ENCODE results near the gene CPB2. TPM values are rescaled to one million over a fixed set of nuclear protein-coding genes. Genes with fewer than 3 reads are reported as not detected.

The CPB2 gene
- total and polyA plus RNA-seq, 9 of the 15 experiments (the other 6 are each of a cell fraction or from before 2014, with no cell fraction given), result 0.03 to 0.16 (median 0.07) TPM; not detected in 6

GRCh38 chr13:46006688-46007452 is 98.0 kb downstream of the CPB2 start:
- H3K9ac ChIP-seq (ENCODE audit: insufficient read depth in 1 of 2, low read depth in 2 of 2, low read length in 2 of 2), result no peak overlapping the region
- no TSS peak for BruUV-seq (replicated peaks)
- FAIRE-seq (no peak), ATAC-seq (no peak), DNase-seq (ENCODE audit: extremely low read depth in 1 of 4, low spot score in 3 of 4) (no peak)
- TF ChIP-seq FOXM1 (IDR thresholded peaks at IDR 0.05; ENCODE audit: low read depth), result no peak
- TF ChIP-seq FOXM1 (CRISPR knock-in tag; IDR thresholded peaks at IDR 0.05; ENCODE audit: low read depth), result no peak
- TF ChIP-seq RBFOX2 (IDR thresholded peaks at IDR 0.05; ENCODE audit: low read depth, low read length), result no peak
- TF ChIP-seq ZNF668 (CRISPR knock-in tag; IDR thresholded peaks at IDR 0.05), result no peak
- no peak for TF ChIP-seq SIRT6 (IDR thresholded peaks at IDR 0.05; ENCODE audit: low read depth, low read length)
- TF ChIP-seq HINFP (tag; conservative IDR thresholded peaks at IDR 0.05; ENCODE audit: low read depth), result no peak
- no peak for TF ChIP-seq ZKSCAN8 (CRISPR knock-in tag; IDR thresholded peaks at IDR 0.05)
- no peak for TF ChIP-seq GABPA (tag; conservative IDR thresholded peaks at IDR 0.05; ENCODE audit: low read depth)
- no peak for TF ChIP-seq MCM5 (IDR thresholded peaks at IDR 0.05; ENCODE audit: low read depth)
- TF ChIP-seq XRCC3 (IDR thresholded peaks at IDR 0.05), result no peak
- no peak for TF ChIP-seq ZNF324 (CRISPR knock-in tag; IDR thresholded peaks at IDR 0.05)
- no peaks in the 10 kb centered on the region for H3K79me2 ChIP-seq (ENCODE audit: control insufficient read depth, insufficient read depth, low read length)
- H4K20me1 ChIP-seq (replicated peaks; ENCODE audit: control insufficient read depth, insufficient read depth, low read length), result no peaks in the 10 kb centered on the region
- H3K4me1 ChIP-seq (replicated peaks in 1 of 2; ENCODE audit: control insufficient read depth in 2 of 2, insufficient read depth in 2 of 2, low read length in 2 of 2), result no peaks in the 10 kb centered on the region; a peak in 1 of 5 replicates
- in situ Hi-C loops (cut with MboI) (no loop called here), intact Hi-C loops (cut with micrococcal nuclease) (no loop called here)
- no peak overlapping the region for H3K27ac ChIP-seq (ENCODE audit: extremely low read depth, low read depth, low read length)
- WGBS (ENCODE audit: insufficient coverage, low coverage, missing lambda C conversion rate), result 92% methylated on average over 6 of the region's 6 CpGs
- H3K4me2 ChIP-seq (ENCODE audit: insufficient read depth, low read length), result no peak overlapping the region
- ChIA-PET POLR2A (interaction anchor here (0.6 kb wide), 1 partner anchor 30 kb away, joined by 3 read pairs; no protein-coding TSS in a partner anchor), CTCF (ENCODE audit: low intra/inter-chr PET ratio) (no interaction called here)
- H2AFZ ChIP-seq (ENCODE audit: low read depth, low read length), result no peak overlapping the region
- H3K4me3 ChIP-seq, result no peak overlapping the region
- peaks cover 45% of the 10 kb centered on the region; the same call in 2 of the 3 replicates for H3K36me3 ChIP-seq (ENCODE audit: control insufficient read depth, insufficient read depth, low read length)
- no peaks in the 10 kb centered on the region for H3K27me3 ChIP-seq (ENCODE audit: control insufficient read depth in 2 of 2, insufficient read depth in 2 of 2, low read length in 2 of 2)
- no peaks in the 10 kb centered on the region for H3K9me1 ChIP-seq (ENCODE audit: control insufficient read depth, insufficient read depth, low read length)
- H3K9me3 ChIP-seq (replicated peaks; ENCODE audit: control insufficient read depth, insufficient read depth, low read depth, low read length), result no peaks in the 10 kb centered on the region
